H4 (cell line): ENCODE measurements around the gene LIPN. TPM values are rescaled to one million over a fixed set of nuclear protein-coding genes. Genes with fewer than 3 reads are reported as not detected.
"Not testable (repeated sequence)": the region's sequence is repeated elsewhere in the genome, so short reads cannot be mapped to it uniquely, and the experiment has no call there.

Experiments used
- DNase-seq: peaks from one replicate; pipeline ENCODE4 v3.0.0-alpha.2; 2015; ENCODE audit warnings: low spot score
- total RNA-seq: library from RNA; depleted of rRNA; stranded (reverse); fragments of >200 nt; shearing (Covaris generic); gene quantifications from 2 replicates; pipeline ENCODE4 v1.2.3, GENCODE V29; 2014; rRNA removed

The LIPN gene, protein sequence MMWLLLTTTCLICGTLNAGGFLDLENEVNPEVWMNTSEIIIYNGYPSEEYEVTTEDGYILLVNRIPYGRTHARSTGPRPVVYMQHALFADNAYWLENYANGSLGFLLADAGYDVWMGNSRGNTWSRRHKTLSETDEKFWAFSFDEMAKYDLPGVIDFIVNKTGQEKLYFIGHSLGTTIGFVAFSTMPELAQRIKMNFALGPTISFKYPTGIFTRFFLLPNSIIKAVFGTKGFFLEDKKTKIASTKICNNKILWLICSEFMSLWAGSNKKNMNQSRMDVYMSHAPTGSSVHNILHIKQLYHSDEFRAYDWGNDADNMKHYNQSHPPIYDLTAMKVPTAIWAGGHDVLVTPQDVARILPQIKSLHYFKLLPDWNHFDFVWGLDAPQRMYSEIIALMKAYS
- not detected in 2 replicates for total RNA-seq

DNA sequence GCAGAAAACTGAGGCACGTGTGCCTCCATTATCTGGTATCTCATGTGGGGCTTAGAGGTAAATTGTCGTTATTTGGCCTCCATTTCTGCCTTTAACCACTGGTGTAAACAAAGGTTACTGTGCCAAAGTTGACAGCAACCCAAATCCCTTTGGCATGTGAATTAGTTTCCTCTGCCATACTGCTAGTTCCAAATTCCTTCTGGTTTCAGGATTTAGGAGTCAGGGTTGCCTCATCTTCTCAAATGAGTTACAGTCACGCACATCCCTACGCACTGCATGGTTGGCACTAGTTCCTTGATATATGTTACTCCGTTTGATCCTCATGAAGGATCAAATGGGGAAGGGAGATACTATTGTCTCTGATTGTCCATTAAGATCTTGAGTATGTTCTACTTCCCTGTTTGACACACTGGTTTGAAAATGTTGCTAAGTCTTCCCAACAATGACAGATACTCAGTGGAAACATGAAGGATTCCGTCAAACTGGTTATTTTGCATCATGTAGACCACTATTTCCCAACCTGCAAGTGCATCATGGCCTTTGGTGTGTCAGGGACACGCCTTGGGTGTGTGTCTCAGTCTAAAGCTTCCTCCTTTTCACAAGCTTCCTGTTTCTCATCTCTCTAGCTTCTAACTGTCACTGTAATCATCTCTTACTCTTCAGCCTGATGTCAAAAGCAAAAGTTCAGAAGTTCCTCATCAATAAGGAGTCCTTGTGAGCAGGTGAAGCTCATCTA is at the start of gene LIPN:
Gene LIPN, plus strand, starts transcription at position 655 of the 736 bp plus-strand sequence. CDS start 1,386 bp downstream, outside the sequence.
- no peak for DNase-seq

DNA sequence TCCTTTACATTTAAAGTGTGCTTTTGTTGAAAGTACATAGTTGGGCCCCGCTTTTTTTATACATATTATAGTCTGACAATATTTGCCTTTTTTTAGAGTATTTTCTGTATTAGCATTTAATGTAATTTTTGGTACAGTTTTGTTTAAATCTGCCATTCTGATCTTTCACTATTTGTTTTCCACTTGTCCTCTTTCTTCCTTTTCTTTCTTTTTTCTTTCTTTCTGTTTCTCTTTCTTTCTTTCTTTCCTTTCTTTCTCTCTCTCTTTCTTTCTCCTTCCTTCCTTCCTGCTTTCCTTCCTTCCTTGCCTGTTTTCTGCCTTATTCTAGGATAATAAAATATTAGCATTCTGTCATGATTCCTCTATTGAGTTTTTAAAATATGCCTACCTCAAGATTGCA is 44.3 kb upstream of the LIPN start:
- DNase-seq, result no peak

DNA sequence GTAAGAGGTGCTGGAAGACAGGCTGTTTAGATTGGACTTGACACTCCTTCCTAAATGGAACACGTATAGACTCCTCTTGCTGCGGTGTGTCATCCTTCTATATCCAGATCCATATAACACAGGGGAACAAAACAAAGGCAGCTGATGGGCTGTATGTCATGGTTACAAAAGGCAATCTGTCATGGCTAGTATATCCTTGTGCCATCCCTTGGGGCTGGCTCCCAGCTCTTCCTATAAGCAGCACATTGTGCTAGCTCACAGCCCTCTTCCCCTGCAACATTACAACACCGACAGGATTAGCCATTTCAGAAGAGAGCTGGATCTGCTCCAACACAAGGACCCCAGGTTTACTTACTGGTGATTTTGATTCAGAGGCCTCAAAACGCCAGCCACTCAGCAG is 38.4 kb upstream of the LIPN start:
- DNase-seq, result no peak

DNA sequence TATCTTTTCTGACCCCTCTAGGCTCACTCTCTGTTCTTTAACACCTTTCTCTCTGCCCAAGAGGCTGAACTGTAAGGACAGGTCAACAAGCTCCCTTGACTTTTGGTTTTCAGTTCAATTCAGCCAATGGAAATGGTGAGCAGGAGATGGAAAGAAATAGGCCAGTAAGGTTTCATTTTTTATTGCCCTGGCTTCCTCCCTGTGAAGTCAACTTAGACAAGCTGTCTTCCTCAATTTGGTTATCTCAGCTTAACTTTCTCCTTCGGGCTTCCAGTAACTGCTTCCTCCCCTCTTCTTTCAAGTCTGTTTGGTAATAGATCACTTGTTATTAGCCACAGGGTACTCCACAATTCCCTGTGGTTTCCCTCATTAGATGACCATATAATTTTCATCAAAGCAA is 34.0 kb upstream of the LIPN start:
- DNase-seq, result no peak

DNA sequence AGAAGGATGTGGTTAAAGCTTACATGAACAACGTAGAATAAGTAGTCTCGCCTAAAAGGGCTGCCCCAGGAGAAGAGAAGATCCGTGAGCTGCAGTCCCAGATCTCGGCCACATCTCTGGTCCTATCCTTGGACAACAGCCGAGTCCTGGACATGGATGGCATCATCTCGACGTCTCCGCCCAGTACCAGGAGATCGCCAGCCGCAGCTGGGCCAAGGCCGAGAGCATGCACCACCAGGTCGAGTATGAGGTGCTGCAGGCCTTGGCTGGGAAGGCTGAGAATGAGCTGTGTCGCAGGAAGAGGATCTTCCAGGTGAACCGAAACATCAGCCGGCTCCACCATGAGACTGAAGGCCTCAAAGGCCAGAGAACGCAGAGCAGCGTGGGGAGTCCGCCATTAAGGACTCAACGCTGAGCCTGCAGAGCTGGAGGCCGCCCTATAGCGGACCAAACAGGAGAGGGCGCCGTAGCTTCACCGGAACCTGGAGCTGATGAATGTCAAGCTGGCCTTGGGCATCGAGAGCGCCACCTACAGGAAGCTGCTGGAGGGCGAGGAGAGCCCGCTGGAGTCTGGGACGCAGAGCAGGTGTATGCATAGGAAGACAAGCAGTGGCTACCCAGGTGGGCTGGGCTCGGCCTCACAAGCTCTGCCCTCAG is 31.6 kb upstream of the LIPN start:
- no peak for DNase-seq

DNA sequence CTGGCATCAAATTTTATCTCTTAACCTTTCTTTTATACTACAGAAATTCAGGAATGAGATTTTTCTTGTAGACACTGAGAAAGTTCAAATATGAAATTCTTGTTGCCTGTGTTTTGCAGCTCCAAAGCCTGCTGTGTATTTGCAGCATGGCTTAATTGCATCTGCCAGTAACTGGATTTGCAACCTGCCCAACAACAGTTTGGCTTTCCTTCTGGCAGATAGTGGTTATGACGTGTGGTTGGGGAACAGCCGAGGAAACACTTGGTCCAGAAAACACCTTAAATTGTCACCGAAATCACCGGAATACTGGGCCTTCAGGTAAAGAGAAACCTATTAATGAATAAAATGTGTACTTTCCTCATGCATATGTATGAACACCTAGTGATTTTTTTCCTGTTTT is 29.0 kb upstream of the LIPN start:
- no peak for DNase-seq

DNA sequence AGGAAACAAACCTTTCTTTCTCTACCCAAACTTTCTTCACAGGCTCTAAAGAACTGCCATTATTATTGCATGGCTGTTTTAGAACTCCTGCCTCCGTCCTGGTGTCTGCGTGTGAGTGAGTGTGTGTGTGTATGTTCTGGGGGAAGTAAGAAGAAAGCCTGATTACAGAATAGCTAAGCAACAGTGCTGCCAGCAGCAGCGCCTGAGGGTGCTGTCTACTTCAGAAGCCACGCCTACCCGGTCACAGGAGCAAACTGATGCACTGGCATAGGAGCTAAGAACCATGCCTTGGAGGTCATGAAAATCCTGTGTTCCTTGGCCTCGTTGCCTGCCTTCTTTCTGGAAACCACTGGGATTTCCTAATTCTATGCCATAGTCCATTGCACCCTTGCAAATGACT is 28.5 kb upstream of the LIPN start:
- DNase-seq, result no peak

DNA sequence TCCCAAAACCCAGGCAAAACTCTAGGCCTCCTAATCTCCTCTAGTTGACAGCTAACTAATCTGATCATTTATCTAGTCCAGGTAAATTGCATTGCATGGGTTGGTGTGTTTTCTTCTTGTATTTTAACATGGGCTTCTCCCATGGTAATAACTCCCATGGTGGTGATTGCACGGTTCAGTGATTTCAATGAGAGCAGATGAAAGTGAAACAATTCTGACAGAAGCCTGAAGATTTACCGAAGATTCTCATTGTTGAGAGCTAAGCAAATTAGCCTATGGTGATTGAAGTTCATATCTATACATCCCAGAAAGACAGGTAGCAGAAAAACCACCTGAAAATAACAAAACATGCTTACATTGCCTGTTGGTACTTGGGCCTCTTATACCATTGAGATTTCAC is 26.6 kb upstream of the LIPN start:
- DNase-seq, result no peak

DNA sequence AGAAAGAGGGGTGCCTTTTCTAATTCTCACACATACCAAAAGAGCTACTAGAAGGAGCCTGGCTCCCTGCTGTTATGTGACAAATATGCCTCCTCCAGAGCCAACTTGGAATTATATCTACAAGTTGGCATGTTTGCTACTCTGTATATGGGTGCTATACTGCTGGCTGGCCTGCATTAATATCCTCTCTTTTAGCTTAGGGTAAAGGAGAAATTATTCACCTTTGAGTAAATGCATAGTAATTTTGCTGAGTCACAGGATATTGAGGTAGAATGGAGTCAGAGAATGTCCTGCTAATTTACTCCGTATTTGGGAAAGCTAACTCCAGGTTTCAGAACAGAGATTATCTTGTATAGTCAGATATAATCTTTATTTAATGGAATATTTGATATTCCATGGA is 24.2 kb upstream of the LIPN start:
- no peak for DNase-seq

DNA sequence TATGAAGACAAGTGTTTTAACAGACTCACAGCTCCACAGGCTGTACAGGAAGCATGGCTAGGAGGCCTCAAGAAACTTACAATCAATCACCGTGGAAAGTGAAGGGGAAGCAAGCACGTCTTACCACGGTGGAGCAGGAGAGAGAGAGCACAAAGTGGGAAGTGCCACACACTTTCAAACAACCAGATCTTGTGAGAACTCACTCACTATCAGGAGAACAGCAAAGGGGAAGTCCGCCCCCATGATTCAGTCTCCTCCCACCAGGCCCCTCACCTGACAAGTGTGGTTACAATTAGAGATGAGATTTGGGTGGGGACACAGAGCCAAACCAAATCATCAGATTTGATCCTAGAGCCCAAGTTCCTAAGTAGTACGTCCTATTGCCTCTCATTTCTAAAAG is 17.9 kb upstream of the LIPN start:
- DNase-seq, result not testable (repeated sequence)

DNA sequence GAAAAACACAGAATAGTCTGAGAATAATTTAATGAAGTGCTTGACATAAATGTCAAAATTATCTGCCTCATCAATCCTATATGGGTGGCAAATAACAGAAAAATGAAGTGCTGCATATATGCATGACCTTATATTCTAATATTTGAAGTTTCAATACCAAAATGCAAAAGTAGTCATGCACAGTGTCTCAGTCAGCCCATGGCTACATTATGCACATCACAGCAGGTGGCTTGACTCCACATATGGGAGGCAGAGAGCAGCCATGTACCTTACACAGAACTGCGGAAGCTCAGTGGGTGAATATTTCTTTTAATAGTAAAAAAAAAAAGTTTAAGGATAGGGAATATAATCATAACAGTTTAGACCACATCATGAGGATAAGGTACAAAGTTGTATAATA is 17.4 kb upstream of the LIPN start:
- DNase-seq, result no peak

DNA sequence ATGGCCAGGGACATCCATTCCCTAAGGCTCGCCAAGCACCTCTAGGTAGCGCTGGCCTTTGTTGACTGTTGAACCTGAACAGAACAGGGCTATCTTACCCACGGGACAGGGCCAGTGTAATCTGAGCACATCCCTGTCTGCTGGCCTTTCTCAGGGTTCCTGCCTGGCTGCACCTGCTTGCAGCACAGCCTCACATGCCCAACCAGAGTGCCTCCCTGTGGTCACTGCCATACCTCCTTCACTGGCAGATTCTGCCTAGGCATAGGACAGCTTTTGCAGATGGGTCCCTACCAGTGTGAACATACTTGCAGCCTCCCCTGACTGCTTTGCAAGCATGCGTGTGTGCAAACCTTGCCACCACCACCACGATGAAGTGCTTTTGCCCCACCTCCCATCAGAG is 15.8 kb upstream of the LIPN start:
- no peak for DNase-seq

DNA sequence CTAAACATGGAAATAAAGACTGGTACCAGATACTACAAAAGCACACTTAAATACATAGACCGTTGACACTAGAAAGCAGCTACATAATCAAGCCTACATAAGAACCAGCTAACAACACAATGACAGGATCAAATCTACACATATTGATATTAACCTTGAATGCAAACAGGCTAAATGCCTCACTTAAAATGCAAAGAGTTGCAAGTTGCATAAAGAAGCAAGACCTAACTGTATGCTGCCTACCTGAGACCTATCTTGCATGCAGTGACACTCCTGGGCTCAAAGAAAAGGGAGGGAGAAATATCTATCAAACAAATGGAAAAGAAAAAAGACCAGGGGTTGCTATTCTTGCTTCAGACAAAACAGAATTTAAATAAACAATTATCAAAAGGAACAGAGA is 14.2 kb upstream of the LIPN start:
- DNase-seq, result no peak

DNA sequence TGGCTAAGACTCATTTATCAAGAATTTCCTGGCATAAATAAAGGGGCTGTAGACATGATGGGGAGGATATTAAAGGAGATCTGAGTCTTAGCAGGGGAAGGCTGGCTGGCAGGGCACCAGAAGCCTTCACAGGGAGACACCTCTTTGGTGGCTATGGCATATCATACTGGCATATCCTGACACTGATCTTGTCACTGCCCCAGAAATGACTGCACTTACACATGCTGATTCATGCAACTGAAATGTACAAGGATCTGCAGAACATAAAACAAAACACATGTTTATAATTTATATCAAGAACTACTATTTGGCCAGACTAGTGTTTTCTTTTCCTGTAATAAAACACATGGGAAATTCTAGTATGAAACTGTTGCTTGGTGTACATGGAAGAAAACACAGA is 5.5 kb upstream of the LIPN start:
- peak; percentile 10 for DNase-seq

DNA sequence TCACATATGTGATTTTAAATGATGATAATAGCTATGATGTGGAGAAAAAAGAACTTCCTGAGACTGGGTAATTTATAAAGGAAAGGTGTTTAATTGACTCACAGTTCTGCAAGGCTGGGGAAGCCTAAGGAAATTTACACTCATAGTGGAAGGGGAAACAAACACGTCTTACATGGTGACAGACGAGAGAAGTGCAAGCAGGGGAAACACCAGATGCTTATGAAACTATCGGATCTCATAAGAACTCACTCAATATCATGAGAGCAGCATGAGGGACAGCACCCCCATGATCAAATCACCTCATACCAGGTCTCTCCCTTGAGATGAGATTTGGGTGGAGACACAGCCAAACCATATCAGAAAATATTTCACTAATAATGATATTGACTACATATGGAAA is 4.1 kb upstream of the LIPN start:
- no peak for DNase-seq

DNA sequence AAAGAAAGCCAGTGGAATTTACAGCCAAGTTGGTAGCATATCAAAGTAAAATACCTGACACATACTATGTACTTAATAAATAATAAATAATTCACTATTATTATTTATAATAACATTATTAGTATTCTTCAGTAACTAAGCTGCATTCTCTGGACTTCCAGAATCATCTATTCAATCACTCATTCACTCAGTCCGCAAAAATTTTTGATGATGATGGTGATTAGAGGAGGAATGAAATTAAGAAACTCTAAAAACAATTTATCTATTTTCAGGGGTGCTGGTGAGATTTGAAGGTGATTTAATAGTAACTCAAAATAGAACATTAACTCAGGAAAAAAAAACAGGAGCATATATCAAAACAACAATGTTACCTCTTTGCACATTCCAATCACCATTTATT is 3.2 kb upstream of the LIPN start:
- no peak for DNase-seq

DNA sequence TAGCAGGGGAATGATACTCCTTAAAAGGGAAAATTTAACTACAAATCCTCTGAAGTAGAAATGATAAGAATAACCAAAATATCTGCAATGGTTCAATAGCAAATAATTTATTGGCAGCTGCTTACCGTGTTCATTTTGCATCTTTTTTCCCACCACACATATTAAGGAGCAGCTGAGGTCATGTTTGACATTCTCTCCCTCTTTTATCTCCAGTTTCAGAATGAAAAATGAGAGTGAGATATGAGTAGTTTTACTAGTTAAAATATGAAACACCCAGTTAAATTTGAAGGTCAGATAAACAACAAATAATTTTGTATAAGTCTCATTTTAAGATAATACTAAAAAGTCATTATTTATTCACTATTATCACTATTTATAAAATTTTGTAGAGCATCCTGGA is 3.1 kb downstream of the LIPN start:
- DNase-seq, result no peak

DNA sequence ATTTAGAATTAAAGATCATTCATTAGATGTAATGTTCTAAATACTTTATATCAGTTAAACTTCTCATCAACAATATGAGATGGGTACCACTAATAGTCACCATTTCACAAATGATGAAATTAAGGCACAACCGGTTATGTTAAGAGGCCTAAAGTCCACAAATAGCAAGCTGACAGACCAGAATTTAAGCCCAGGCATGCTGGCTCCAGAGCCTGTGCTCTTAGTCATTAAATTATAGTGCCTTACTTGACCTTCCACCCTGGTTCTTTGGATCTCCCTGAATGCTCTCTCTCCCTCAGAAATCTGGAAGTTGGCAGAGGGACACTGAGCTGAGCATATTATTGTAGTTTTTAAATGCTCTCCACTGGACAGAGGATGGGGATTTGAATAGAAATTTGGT is 3.6 kb downstream of the LIPN start:
- no peak for DNase-seq

DNA sequence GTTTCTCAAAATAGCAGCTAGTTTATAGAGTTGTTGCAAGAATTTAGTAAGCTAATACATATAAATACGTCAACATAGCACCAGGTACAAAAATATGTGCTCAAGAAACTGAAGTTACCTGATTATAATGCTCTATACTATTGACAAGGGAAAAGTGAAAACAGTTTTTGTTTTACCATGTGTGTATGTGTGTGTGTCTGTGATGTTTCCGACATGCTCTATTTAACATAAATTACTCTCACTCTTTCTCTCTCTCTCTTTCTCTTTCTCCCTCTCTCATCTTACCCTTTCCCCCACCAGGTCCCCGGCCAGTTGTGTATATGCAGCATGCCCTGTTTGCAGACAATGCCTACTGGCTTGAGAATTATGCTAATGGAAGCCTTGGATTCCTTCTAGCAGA is 4.3 kb downstream of the LIPN start:
- no peak for DNase-seq

DNA sequence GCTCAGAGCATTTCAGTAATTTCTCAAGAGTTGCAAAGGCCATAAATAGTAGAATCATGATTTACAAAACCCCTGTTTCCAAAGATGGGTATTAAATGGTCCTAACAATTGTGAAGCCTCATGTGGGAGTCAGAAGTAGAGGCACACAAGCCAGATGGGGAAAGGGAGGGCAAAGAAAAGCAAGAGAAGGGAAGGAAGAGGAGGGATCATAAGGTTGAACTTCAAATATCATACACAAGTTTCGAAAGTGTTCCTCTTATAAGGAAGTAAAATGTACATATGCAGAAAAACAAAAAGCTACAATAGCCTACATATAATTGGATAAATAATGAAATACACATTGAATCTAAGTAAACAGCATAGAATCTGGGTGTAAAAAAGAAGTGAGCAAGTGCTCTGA is 6.0 kb downstream of the LIPN start:
- no peak for DNase-seq

DNA sequence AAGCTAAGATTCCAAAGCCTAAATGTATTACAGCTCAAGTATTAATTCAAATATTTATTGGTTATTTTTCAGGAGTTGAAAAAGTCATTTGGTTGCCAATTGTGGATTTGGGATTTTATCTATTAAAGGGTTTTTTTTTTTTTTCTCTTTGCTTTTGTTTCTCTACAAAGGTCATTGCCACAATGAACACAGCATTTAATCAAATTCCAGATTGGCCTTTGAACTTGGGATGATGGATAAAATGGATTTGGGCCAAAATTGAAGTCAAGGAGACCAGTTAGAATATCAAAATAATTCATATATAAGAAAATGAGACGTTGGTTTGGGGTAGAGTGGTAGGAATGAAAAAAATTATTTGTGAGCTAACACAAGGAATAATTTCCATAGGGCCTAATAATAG is 9.6 kb downstream of the LIPN start:
- DNase-seq, result no peak

DNA sequence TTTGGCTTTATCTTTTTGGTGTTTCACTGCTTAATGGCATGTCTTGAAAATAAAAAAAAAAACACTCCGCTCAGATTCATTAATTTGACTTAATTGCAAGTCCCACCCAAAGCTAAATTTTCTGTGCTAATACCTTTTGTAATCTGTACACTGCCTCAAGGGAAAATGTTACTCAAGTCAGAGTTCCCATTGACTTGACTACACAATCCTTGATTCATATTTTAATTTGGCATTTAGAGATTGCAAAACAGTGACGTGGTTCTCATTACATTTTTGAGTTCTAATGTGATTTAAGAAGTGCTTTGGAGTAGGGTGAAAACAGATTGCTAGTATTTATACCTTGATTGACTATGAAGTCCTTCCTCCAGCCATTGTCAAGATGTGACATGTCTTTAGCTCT is 21.4 kb downstream of the LIPN start:
- DNase-seq, result no peak

DNA sequence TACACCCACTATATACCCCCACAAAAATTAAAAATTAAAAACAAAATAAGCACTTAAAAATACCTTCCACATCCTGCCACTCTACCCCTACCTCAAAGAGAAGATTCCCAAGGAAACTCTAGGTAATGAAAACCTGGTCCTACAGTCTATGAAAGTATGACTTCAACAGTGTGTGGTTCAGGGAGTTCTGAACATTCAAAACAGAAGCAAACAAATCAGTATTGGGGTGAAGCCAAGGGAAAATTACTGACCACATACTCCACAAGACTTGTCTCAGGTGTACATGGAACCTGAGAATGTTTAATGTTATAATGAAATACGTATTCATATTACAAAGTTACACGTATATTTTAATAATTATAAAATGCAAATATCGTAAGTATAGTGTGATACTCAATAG is 22.4 kb downstream of the LIPN start:
- no peak for DNase-seq
